Endothelial cell of umbilical vein (primary cell): Measurements from ENCODE around the gene FOXF1. TPM values are rescaled to one million over a fixed set of nuclear protein-coding genes. Genes with fewer than 3 reads are reported as not detected.

Source experiments
- BruUV-seq: library from RNA; stranded (reverse); fragments of 400-500 nt; replicated peaks from 2 replicates; lab custom pipeline; 2021; lab: Mats Ljungman, UMichigan
- CTCF ChIA-PET: fragments of 300-600, 350-600 bp; sonication (Branson Sonifier 250); formaldehyde crosslinking; loops from one replicate; lab custom pipeline; 2021; ENCODE audit warnings: antibody characterized with exemption, inconsistent platforms; lab: Charles Lee
- POLR2A ChIA-PET: fragments of 300-600, 350-600 bp; sonication (Branson Sonifier 250); formaldehyde crosslinking; loops from one replicate; lab custom pipeline; 2021; ENCODE audit warnings: antibody characterized with exemption, inconsistent platforms; lab: Charles Lee
- DNase-seq: peaks from one replicate; pipeline ENCODE4 v3.0.0-alpha.2; 2011; ENCODE audit warnings: low read depth, low spot score
- FAIRE-seq: peaks from 2 replicates; lab custom pipeline; 2011; peaks lifted over from hg19 to GRCh38; lab: Jason Lieb, UNC
- H2AFZ ChIP-seq: 2 replicates; pipeline ENCODE4 v1.6.0; 2012; ENCODE audit warnings: low read depth, low read length, control low read depth, inconsistent platforms
- H3K27ac ChIP-seq: 2 replicates; pipeline ENCODE4 v1.5.1; 2011; ENCODE audit warnings: low read depth, mild to moderate bottlenecking, control low read depth, low read length, moderate library complexity; ENCODE audit not compliant: insufficient read depth
- H3K27me3 ChIP-seq, 2 experiments: 2 replicates each; pipeline versions ENCODE4 v1.6.0 to v1.6.1; 2011; ENCODE audit warnings: low read length in 2 of 2, mixed read lengths in 1 of 2; ENCODE audit not compliant: control insufficient read depth in 2 of 2, insufficient read depth in 2 of 2
- H3K36me3 ChIP-seq, 2 experiments: 2 replicates in 1 of 2; 3 replicates in 1 of 2; pipeline ENCODE4 v1.5.1; 2011; ENCODE audit warnings: low read length in 2 of 2, mild to moderate bottlenecking in 1 of 2, moderate library complexity in 1 of 2; ENCODE audit not compliant: control insufficient read depth in 2 of 2, insufficient read depth in 2 of 2; ENCODE audit errors: extremely low read depth in 1 of 2
- H3K4me1 ChIP-seq: 3 replicates; pipeline ENCODE4 v1.5.1; 2011; ENCODE audit warnings: mild to moderate bottlenecking, low read length; ENCODE audit not compliant: control insufficient read depth, insufficient read depth; ENCODE audit errors: extremely low read depth
- H3K4me2 ChIP-seq: 2 replicates; pipeline ENCODE4 v1.6.1; 2011; ENCODE audit warnings: low read length, control low read depth, mixed read lengths; ENCODE audit not compliant: insufficient read depth
- H3K4me3 ChIP-seq, 3 experiments: fragments of 200-600 bp in 1 of 3; sonication (generic), shearing (Covaris generic) in 1 of 3; replicated peaks in 1 of 3; 2 replicates each; pipeline ENCODE4 v1.5.1; 2011 to 2016; ENCODE audit warnings: control low read depth in 3 of 3, low read length in 3 of 3, mild to moderate bottlenecking in 2 of 3, inconsistent platforms in 1 of 3, low read depth in 1 of 3, moderate library complexity in 1 of 3; ENCODE audit not compliant: insufficient read depth in 1 of 3
- H3K79me2 ChIP-seq: 2 replicates; pipeline ENCODE4 v1.6.0; 2012; ENCODE audit warnings: low read length, inconsistent platforms; ENCODE audit not compliant: control insufficient read depth, insufficient read depth
- H3K9ac ChIP-seq: replicated peaks from 2 replicates; pipeline ENCODE3; 2011; ENCODE audit warnings: low read length, control low read depth; ENCODE audit not compliant: insufficient read depth; ENCODE audit errors: extremely low read depth
- H3K9me1 ChIP-seq: replicated peaks from 3 replicates; pipeline ENCODE4 v1.6.0; 2011; ENCODE audit warnings: mild to moderate bottlenecking, low read length; ENCODE audit not compliant: control insufficient read depth, insufficient read depth; ENCODE audit errors: extremely low read depth
- H3K9me3 ChIP-seq: replicated peaks from 2 replicates; pipeline ENCODE4 v1.5.1; 2012; ENCODE audit warnings: low read length, inconsistent platforms; ENCODE audit not compliant: control insufficient read depth, insufficient read depth
- H4K20me1 ChIP-seq: replicated peaks from 2 replicates; pipeline ENCODE3; 2011; ENCODE audit warnings: mild to moderate bottlenecking, low read length; ENCODE audit not compliant: control insufficient read depth, insufficient read depth; ENCODE audit errors: extremely low read depth
- CTCF ChIP-seq, 2 donors: IDR thresholded peaks; 1 replicate in 1 of 2; 2 replicates in 1 of 2; pipeline ENCODE4 v1.5.1; 2011; ENCODE audit warnings: low read length in 2 of 2, mild to moderate bottlenecking in 2 of 2, moderate library complexity in 2 of 2, control low read depth in 1 of 2, inconsistent platforms in 1 of 2, low read depth in 1 of 2; ENCODE audit not compliant: insufficient read depth in 1 of 2; ENCODE audit errors: extremely low read depth in 1 of 2
- EZH2 ChIP-seq: IDR thresholded peaks from 2 replicates; pipeline ENCODE4 v1.6.1; 2012; ENCODE audit warnings: borderline replicate concordance, low read depth, mild to moderate bottlenecking, moderate library complexity, low read length, inconsistent platforms; ENCODE audit not compliant: severe bottlenecking
- FOS ChIP-seq: IDR thresholded peaks from 2 replicates; pipeline ENCODE4 v1.6.1; 2011; ENCODE audit warnings: mild to moderate bottlenecking, low read length, moderate library complexity, borderline replicate concordance; ENCODE audit not compliant: insufficient read depth
- JUN ChIP-seq: IDR thresholded peaks from 2 replicates; pipeline ENCODE4 v1.6.1; 2011; ENCODE audit warnings: borderline replicate concordance, low read depth; ENCODE audit not compliant: insufficient read length, insufficient read depth
- MAX ChIP-seq: IDR thresholded peaks from 2 replicates; pipeline ENCODE4 v1.6.1; 2011; ENCODE audit not compliant: insufficient read depth, insufficient read length
- MYC ChIP-seq: IDR thresholded peaks from one replicate; pipeline ENCODE4 v1.6.1; 2011; ENCODE audit warnings: mild to moderate bottlenecking, low read depth, low read length
- POLR2AphosphoS5 ChIP-seq: IDR thresholded peaks from 2 replicates; pipeline ENCODE4 v1.6.1; 2012; ENCODE audit warnings: low read depth, mild to moderate bottlenecking, control low read depth, low read length, moderate library complexity; ENCODE audit not compliant: insufficient read depth
- dilution Hi-C: fragments of 300-500 bp; cut with MboI; formaldehyde crosslinking; loops from one replicate; pipeline ENCODE4 v1.15.0; 2019; ENCODE audit warnings: low sequenced_read_pairs; ENCODE audit not compliant: extremely low pct_ligation_motif_present
- intact Hi-C: fragments of 100-400 bp; cut with micrococcal nuclease; formaldehyde crosslinking; loops from one replicate; pipeline ENCODE4 v1.10.0; 2022
- polyA plus RNA-seq, 4 experiments: library from polyadenylated mRNA; depleted of rRNA in 3 of 4; stranded (reverse) in 3 of 4; unstranded in 1 of 4; fragments of >200 nt; gene quantifications; 2 replicates each; pipeline versions ENCODE4 v1.2.1 to v1.2.3, GENCODE V29; 2011 to 2012; ENCODE audit warnings: missing spikeins in 1 of 4
- total RNA-seq: library from RNA; stranded (reverse); gene quantifications from 2 replicates; pipeline ENCODE4 v1.2.3, GENCODE V29; 2021

FOXF1 gene
- total and polyA plus RNA-seq, 2 donors (not counting 3 experiments of a cell fraction or from before 2014, with no cell fraction given) = 1.0 to 1.1 TPM

DNA sequence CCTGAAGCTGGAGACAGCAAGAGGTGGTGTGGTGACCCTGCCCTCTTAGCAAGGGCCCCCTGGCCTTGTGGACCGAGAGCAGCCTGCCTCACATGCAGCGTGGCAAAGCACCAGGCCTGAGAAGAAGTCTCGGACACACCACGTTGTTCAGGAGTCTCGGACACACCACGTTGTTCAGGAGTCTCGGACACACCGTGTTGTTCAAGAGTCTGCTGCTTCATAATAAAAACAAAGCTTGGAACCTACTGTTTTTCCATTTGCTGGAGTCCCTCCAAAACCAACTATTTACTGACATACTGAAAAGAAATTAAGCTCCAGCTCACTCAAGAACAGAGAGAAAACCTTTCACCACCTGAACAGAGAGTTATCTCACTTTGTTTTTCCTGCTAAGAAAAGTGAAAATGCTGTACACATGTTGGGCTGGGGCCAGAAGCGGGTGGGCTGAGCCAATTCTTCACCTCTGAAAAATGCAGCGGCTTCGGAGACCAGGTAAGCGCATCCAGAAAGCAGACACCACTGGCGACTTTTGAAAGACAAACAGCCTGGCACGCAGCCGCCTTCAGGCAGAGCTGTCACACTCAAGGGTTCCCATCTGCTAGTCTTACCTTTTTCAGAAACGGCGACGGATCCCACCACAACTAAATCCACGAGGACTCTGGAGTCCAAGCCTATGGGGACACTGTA is 35.8 kb downstream of the FOXF1 start:
- CTCF ChIA-PET = no interaction called here
- dilution Hi-C loops = no loop called here

More for the DNA sequence above, 35.8 kb downstream of the FOXF1 start:
- no peaks in the 10 kb centered on the region for H3K9me3 ChIP-seq
- TF ChIP-seq JUN (no peak), CTCF (IDR thresholded peaks at IDR 0.05; ENCODE audit: extremely low read depth in 1 of 2, insufficient read depth in 1 of 2, low read depth in 1 of 2, low read length in 2 of 2) (no peak), FOS (no peak), MAX (no peak), EZH2 (no peak), MYC (no peak), POLR2AphosphoS5 (no peak)
- no peak overlapping the region for H3K4me3 ChIP-seq
- no peak overlapping the region for H3K4me2 ChIP-seq
- no peak overlapping the region for H3K9ac ChIP-seq
- no peaks in the 10 kb centered on the region for H3K9me1 ChIP-seq
- H3K79me2 ChIP-seq = no peaks in the 10 kb centered on the region
- no peak overlapping the region for H3K27ac ChIP-seq
- H4K20me1 ChIP-seq = no peaks in the 10 kb centered on the region
- no peaks in the 10 kb centered on the region for H3K4me1 ChIP-seq
- intact Hi-C loops = no loop called here
- no peak overlapping the region for H2AFZ ChIP-seq
- peaks cover 5 to 23% of the 10 kb centered on the region in 2 experiments for H3K36me3 ChIP-seq
- BruUV-seq = no TSS peak
- DNase-seq (no peak), FAIRE-seq (no peak)
- no peaks in the 10 kb centered on the region for H3K27me3 ChIP-seq
- POLR2A ChIA-PET = no interaction called here
